HG02852 (cell line): ENCODE results near the gene PSMD2.

Experiments
- ATAC-seq: cut with Tn5 transposase; IDR thresholded peaks from one replicate; pipeline ENCODE4 v1.9.1; 2021; ENCODE audit warnings: mild to moderate bottlenecking, moderate library complexity; ENCODE audit not compliant: unreplicated experiment

The PSMD2 gene

GRCh38 chr3:184315871-184316661 lies 17.0 kb downstream of the PSMD2 start:
- no peak for ATAC-seq

DNA sequence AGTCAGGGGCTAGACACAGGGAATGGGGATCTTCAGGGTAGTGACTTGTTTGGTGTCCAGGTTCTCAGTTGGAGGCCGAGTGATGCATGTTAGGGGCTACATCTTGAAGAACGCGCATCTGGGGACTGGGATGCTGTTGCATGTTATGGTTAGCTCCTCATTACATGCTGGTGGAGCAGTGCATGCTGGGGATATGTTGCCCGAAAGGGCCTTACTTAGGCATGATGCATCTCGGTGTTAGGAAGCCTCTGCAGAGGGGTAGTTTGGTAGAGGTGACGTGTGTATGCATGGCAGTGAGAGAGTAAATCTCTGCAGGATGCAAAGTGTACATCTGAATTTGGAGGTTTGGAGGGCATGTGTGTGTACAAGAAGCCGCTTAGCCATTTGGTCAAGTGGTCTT lies 17.8 kb downstream of the PSMD2 start:
- no peak for ATAC-seq

- ATAC-seq: no peak
Observed at GRCh38 chr3:184317201-184317600, 18.2 kb downstream of the PSMD2 start.

- no peak for ATAC-seq
Observed at GRCh38 chr3:184320104-184320445, 21.0 kb downstream of the PSMD2 start.

GRCh38 chr3:184321666-184322065 lies 22.6 kb downstream of the PSMD2 start:
- ATAC-seq: no peak

GRCh38 chr3:184322731-184323487 lies 23.9 kb downstream of the PSMD2 start:
- ATAC-seq: no peak

GRCh38 chr3:184323696-184324095 lies 24.7 kb downstream of the PSMD2 start:
- no peak for ATAC-seq

- ATAC-seq: no peak
Observed at GRCh38 chr3:184325269-184325668, 26.2 kb downstream of the PSMD2 start.

GRCh38 chr3:184325715-184326369 lies 26.8 kb downstream of the PSMD2 start:
- ATAC-seq: no peak

DNA sequence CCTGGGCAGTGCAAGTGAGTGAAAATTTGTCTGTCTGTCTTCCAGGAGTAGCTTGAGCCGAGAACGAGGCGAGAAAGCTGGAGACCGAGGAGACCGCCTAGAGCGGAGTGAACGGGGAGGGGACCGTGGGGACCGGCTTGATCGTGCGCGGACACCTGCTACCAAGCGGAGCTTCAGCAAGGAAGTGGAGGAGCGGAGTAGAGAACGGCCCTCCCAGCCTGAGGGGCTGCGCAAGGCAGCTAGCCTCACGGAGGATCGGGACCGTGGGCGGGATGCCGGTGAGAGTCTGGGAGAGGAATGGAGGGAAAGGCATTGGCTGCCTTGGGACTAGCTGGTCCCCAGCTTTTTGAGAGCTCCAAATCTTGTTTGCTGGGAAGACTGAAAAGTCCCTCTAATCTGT lies 28.1 kb downstream of the PSMD2 start:
- no peak for ATAC-seq

DNA sequence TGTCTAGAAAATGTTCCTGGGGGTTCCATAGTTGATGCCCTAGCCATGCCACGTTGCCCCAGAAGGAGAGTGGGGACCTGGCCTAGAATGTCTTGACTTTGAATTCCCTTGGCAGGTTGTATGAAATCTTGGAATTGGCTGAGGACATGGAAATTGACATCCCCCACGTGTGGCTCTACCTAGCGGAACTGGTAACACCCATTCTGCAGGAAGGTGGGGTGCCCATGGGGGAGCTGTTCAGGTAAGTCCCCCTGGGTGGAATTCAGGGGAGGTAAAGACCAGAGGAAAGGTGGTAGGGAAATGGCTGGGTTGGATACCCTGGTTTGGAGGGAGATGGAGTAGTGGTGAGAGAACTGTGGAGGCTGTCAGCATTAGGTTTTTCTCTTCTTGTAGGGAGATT lies 29.5 kb downstream of the PSMD2 start:
- ATAC-seq: no peak

DNA sequence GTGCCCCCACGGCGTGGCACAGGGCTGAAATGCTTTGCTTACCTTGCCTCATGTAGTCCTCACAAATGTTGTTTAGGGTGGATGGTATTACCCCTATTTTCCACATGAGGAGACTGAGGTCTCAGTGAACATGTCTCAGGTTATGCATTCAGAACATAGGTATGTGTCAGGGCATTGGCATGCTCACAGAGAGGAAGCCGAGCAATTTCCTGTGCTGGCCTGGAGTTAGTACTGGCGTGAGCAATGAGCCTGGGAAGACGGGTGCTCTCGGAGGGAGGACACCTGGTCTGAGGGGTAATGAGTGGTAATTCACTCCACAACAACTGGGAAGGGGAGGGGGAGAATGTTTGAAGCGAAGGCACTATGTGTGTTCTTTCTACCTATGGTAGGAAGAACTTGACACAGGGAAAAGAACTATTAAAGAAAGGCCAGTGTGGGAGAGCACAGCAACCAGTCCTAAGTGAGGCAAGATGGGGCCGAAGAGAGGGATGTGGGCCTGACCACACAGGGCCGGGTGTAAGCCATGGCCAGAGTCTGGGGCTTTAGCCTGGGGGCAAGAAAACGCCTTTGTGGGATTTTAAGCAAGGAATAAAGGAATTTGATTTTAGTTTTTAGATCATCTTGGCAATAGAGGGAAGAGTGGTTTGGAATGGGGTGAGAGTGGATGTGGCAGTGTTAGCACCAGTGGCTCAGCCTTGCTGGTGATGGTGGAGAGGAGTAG lies 33.5 kb downstream of the PSMD2 start:
- no peak for ATAC-seq

GRCh38 chr3:184333190-184333589 lies 34.1 kb downstream of the PSMD2 start:
- no peak for ATAC-seq

GRCh38 chr3:184333700-184334099 lies 34.7 kb downstream of the PSMD2 start:
- no peak for ATAC-seq

- no peak for ATAC-seq
Observed at GRCh38 chr3:184334470-184335158, 35.6 kb downstream of the PSMD2 start.

DNA sequence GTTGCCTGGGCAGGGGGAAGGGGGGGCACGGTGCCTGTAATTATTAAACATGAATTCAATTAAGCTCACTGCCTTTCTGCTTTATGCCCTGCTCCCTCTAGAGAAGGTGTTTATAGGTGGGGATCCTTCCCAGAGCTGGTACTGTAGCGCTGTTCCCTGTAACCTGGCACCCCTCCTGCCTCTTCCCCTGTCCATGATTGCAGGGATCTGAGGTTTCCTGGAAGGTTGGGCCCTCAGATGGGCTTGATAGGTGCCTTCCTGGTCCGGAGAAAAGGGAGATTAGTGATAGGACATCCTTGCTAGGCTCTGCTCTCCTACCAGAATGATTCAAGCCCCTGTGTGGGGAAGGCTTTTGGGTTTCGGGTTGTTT lies 36.2 kb downstream of the PSMD2 start:
- peak; percentile 6 for ATAC-seq

GRCh38 chr3:184335661-184336546 lies 36.9 kb downstream of the PSMD2 start:
- ATAC-seq: peak; percentile 78

GRCh38 chr3:184336547-184337398 lies 37.7 kb downstream of the PSMD2 start:
- ATAC-seq: no peak

DNA sequence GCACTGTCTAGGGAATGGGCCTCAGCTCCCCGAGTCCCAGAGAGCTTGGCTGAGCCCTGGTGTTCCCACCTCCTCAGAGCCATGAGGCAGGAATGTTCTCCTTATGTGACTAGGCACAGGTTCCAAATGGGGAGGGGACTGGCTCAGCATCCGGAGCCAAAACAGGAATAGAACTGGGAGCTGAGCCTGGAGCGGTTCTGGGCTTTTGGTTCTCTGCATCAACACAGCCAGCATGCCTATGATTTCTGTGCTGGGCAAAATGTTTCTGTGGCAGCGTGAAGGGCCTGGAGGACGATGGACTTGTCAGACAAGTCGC lies 38.3 kb downstream of the PSMD2 start, which contains the start of gene FAM131A:
TSS of gene FAM131A (plus strand) at position 202 of the 316 bp plus-strand sequence. CDS start at position 233, 31 bp downstream.
- ATAC-seq: no peak
